Measurements from ENCODE around the gene RAB14. TPM values are rescaled to one million over a fixed set of nuclear protein-coding genes. Genes with fewer than 3 reads are reported as not detected.

RAB14 gene
- polyA plus RNA-seq, 1 of the 3 experiments (the other 2 are of a cell fraction): 17.4 TPM

DNA sequence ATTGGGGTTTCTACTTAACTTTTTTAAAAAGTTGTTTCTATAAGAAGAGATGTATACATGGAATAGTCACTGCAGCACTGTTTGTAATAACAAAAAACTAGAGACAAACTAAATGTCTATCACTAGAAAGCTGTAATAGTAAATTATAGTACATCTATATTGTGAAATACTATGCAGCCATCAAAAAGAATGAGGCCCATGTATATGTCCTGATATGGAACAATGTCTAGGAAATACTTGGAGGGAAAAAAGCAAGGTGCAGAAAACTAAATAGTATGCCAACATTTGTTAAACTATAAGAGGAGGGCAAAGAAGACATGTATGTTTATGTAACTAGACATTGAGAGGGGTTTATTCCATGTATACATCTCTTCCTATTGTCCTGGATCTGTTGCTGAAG lies 2.9 kb upstream of the RAB14 start:
- Histone ChIP-seq H2AFZ (ENCODE audit: low read depth) (no peak overlapping the region), H3K9ac (no peak overlapping the region), H3K9me2 (no peaks in the 10 kb centered on the region), H3K36me3 (replicated peaks in 1 of 2; ENCODE audit: control insufficient read depth in 1 of 2, insufficient read depth in 2 of 2, low read length in 1 of 2) (no peaks in the 10 kb centered on the region), H3K4me2 (no peak overlapping the region), H3K4me3 (ENCODE audit: low read depth in 2 of 2, low read length in 1 of 2) (no peak overlapping the region), H3K27ac (ENCODE audit: low read depth in 2 of 2, low read length in 1 of 2) (no peak overlapping the region), H4K20me1 (ENCODE audit: insufficient read depth) (peaks cover 14% of the 10 kb centered on the region), H3K9me3 (no peaks in the 10 kb centered on the region), H3F3A (replicated peaks; ENCODE audit: insufficient read depth) (peaks cover 9% of the 10 kb centered on the region), H3K79me2 (ENCODE audit: insufficient read depth) (peaks cover 20% of the 10 kb centered on the region), H3K27me3 (ENCODE audit: insufficient read depth) (no peaks in the 10 kb centered on the region), H3K4me1 (ENCODE audit: control insufficient read depth in 1 of 2, insufficient read depth in 2 of 2, low read depth in 1 of 2, low read length in 1 of 2) (peaks cover 0 to 15% of the 10 kb centered on the region in 2 experiments; a peak in 3 of 4 replicates)
- ChIA-PET POLR2A (no interaction called here), CTCF (interaction anchor here (0.9 to 1.9 kb wide), 2 partner anchors 8 to 9 kb away, joined by 3 to 12 read pairs; no protein-coding TSS in a partner anchor)
- DNase-seq: no peak
- TF ChIP-seq TEAD4 (IDR thresholded peaks at IDR 0.05; ENCODE audit: borderline replicate concordance, insufficient read depth) (no peak), IRF3 (IDR thresholded peaks at IDR 0.05; ENCODE audit: low read depth, low read length) (no peak), SMC3 (IDR thresholded peaks at IDR 0.05; ENCODE audit: low read depth, low read length) (no peak), GATA2 (CRISPR knock-in tag; IDR thresholded peaks at IDR 0.05) (no peak), SIN3A (IDR thresholded peaks at IDR 0.05; ENCODE audit: borderline replicate concordance, low read depth, low read length) (no peak), FOXM1 (IDR thresholded peaks at IDR 0.05; ENCODE audit: low read depth) (no peak), TAF1 (IDR thresholded peaks at IDR 0.05; ENCODE audit: borderline replicate concordance, low read depth, low read length) (no peak), EP300 (IDR thresholded peaks at IDR 0.05; ENCODE audit: borderline replicate concordance in 1 of 2, low read depth in 1 of 2, low read length in 1 of 2) (no peak), RAD21 (IDR thresholded peaks at IDR 0.05; ENCODE audit: low read length) (no peak), MXI1 (IDR thresholded peaks at IDR 0.05; ENCODE audit: low read depth, low read length) (no peak), RCOR1 (IDR thresholded peaks at IDR 0.05; ENCODE audit: low read length) (no peak), MEF2A (IDR thresholded peaks at IDR 0.05; ENCODE audit: borderline replicate concordance, low read depth) (no peak), NFIC (IDR thresholded peaks at IDR 0.05; ENCODE audit: borderline replicate concordance) (no peak), TCF12 (IDR thresholded peaks at IDR 0.05) (no peak)
- TF ChIP-seq, protein P1, sequence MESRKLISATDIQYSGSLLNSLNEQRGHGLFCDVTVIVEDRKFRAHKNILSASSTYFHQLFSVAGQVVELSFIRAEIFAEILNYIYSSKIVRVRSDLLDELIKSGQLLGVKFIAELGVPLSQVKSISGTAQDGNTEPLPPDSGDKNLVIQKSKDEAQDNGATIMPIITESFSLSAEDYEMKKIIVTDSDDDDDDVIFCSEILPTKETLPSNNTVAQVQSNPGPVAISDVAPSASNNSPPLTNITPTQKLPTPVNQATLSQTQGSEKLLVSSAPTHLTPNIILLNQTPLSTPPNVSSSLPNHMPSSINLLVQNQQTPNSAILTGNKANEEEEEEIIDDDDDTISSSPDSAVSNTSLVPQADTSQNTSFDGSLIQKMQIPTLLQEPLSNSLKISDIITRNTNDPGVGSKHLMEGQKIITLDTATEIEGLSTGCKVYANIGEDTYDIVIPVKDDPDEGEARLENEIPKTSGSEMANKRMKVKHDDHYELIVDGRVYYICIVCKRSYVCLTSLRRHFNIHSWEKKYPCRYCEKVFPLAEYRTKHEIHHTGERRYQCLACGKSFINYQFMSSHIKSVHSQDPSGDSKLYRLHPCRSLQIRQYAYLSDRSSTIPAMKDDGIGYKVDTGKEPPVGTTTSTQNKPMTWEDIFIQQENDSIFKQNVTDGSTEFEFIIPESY (IDR thresholded peaks at IDR 0.05; ENCODE audit: borderline replicate concordance, low read depth): no peak
- TF ChIP-seq, protein P2, sequence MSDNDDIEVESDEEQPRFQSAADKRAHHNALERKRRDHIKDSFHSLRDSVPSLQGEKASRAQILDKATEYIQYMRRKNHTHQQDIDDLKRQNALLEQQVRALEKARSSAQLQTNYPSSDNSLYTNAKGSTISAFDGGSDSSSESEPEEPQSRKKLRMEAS (IDR thresholded peaks at IDR 0.05; ENCODE audit: low read depth): no peak
- TF ChIP-seq, protein P3, sequence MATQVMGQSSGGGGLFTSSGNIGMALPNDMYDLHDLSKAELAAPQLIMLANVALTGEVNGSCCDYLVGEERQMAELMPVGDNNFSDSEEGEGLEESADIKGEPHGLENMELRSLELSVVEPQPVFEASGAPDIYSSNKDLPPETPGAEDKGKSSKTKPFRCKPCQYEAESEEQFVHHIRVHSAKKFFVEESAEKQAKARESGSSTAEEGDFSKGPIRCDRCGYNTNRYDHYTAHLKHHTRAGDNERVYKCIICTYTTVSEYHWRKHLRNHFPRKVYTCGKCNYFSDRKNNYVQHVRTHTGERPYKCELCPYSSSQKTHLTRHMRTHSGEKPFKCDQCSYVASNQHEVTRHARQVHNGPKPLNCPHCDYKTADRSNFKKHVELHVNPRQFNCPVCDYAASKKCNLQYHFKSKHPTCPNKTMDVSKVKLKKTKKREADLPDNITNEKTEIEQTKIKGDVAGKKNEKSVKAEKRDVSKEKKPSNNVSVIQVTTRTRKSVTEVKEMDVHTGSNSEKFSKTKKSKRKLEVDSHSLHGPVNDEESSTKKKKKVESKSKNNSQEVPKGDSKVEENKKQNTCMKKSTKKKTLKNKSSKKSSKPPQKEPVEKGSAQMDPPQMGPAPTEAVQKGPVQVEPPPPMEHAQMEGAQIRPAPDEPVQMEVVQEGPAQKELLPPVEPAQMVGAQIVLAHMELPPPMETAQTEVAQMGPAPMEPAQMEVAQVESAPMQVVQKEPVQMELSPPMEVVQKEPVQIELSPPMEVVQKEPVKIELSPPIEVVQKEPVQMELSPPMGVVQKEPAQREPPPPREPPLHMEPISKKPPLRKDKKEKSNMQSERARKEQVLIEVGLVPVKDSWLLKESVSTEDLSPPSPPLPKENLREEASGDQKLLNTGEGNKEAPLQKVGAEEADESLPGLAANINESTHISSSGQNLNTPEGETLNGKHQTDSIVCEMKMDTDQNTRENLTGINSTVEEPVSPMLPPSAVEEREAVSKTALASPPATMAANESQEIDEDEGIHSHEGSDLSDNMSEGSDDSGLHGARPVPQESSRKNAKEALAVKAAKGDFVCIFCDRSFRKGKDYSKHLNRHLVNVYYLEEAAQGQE (IDR thresholded peaks at IDR 0.05; ENCODE audit: low read depth, low read length): no peak

Measured in SK-N-SH (cell line).